HG03139 (cell line): ENCODE measurements around the gene EEIG2.
"Not testable (repeated sequence)": the region's sequence is repeated elsewhere in the genome, so short reads cannot be mapped to it uniquely, and the experiment has no call there.

Experiments
- ATAC-seq: cut with Tn5 transposase; IDR thresholded peaks from one replicate; pipeline ENCODE4 v1.9.1; 2021; ENCODE audit not compliant: unreplicated experiment

The EEIG2 gene

DNA sequence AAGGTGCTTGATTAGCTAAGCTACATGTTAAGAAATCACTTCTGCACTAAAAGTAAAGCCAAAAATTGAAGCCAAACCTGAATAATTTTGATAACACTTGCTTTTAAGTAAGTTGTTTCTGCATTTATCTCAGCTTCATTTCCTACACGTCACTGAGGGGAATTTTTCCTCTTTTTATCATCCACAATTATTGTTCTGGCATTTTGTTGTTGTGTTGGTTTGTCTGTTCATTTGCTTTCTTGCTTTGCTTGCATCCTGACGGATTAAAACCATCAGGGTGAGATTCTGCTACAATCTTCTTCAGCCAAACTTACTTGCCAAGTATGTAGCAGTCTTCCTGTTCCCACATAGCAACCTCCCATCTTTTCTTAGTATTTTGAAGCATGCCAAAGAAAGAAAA is 18.0 kb upstream of the EEIG2 start:
- no peak for ATAC-seq

DNA sequence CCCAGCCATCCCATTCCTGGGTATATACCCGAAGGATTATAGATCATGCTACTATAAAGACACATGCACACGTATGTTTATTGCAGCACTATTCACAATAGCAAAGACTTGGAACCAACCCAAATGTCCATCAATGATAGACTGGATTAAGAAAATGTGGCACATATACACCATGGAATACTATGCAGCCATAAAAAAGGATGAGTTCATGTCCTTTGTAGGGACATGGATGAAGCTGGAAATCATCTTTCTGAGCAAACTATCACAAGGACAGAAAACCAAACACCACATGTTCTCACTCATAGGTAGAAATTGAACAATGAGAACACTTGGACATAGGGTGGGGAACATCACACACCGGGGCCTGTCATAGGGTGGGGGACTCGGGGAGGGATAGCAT is 12.4 kb upstream of the EEIG2 start:
- ATAC-seq: not testable (repeated sequence)

- peak; percentile 77 for ATAC-seq
Observed at GRCh38 chr1:108551137-108551862, 8.6 kb upstream of the EEIG2 start.

DNA sequence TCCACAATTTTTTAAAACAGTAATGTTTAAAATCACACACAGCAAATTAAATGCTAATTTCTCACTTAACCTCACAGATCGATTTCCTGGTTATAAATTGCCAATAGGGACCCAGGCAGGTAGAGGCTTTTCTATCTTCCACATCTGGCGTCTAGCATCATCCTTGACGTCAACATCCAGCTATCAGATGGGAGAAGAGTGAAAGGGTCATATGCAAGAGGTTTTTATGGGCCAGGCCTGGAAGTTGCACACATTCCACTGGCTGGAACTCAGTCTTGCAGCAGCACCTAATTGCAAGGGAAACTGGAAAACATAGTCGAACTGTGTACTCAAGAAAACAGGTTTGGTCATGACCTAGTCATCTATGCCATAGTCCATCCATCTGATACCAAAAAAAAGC is 6.0 kb upstream of the EEIG2 start:
- no peak for ATAC-seq

- ATAC-seq: no peak
Observed at GRCh38 chr1:108554682-108555427, 5.0 kb upstream of the EEIG2 start.

DNA sequence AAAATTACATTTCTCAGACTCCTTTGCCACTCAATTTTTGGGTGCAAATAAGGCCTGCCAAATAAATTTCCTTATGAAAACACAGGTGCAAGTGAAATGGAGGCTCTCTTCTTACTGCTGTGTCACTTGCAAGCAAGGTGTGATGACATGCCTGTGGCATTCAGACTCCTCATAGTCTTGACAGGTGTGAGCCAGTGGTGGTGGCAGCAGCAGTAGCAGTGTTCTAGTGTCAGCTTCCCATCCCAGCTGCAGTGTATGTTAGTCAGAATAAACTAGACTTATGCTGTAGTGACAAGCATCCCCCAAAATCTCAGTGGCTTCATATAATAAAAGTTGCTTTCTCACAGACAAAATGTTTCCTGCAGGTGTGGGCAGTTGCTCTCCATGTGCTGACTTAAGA is 3.8 kb upstream of the EEIG2 start:
- ATAC-seq: no peak

DNA sequence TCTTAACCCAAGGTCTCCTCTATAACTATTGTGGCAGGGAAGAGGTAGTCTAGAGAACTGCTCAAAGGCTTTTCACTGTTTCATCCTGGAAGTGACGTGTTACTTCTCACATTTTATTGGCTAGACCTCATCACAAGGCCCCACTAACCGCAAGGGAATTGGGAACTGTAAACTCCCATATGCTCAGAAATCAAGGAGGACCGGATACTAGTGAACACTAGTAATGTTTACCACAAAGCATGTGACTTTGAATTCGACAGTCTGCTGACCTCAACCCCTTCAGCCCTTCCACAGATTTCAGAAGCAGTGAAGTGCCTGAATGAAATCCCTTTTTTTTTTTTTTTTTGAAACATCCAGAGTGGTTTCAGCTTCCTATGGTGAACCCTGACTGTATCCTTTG is 3.4 kb upstream of the EEIG2 start:
- no peak for ATAC-seq

GRCh38 chr1:108557296-108557695 is 2.6 kb upstream of the EEIG2 start:
- ATAC-seq: peak; percentile 26

DNA sequence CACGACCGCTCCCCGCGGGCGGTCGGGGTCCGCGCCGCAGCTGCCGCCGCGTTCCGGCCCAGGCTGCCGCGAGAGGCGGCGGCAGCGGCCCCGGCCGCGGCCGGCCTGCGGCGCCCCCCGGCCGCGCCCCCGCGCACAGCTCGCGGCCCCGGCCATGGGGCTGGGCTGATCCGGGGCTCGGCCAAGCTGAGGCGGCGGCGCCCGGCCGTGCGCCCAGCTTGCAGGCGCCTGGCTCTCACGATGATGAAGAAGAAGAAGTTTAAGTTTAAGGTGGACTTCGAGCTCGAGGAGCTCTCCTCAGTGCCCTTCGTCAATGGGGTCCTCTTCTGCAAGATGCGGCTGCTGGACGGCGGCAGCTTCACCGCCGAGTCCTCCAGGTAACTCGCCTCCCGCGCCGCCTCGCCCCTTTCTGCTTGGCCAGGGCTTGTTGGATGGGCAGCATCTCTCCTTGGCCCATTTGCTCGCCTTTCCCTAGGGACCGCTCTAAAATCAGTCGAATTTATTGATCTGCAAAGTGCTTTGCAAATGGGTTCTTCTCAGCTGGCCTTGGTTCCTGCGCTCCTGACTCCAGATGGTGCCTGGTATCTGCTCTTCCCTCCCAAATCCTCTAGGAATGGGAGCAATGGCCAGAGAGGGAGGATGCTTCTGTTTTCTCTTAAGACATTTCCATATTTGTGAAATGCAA is 431 bp downstream of the EEIG2 start:
- ATAC-seq: peak; percentile 27

DNA sequence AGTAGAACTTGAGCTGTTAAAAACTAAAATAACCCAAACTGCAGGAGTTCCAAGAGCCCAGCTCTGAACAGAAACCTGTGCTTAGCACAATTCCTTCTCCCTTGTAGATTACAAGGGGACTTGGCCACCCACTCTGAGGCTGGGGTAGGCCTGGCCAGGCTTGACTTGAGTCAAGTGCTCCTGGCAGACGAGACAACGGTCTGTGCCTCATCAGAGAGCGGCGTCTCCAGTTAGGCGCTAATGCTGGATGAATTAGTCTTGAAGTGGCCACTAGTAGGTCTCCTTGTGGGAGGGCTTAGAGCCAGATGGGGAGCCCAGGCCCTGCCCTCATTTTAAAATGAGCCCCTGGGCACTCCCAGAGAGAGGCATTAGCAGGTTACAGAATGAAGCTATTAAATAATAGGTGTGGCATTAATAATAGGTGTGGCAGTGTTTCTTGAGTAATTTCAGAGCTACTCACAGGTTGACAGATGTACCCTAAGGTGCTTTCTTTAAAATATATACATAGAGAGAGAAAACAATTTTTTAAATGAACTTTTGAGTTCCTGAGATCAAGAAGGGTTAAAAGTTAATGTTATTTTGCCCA is 1.1 kb downstream of the EEIG2 start:
- ATAC-seq: peak; percentile 32

GRCh38 chr1:108561689-108562326 is 1.9 kb downstream of the EEIG2 start:
- peak; percentile 36 for ATAC-seq

DNA sequence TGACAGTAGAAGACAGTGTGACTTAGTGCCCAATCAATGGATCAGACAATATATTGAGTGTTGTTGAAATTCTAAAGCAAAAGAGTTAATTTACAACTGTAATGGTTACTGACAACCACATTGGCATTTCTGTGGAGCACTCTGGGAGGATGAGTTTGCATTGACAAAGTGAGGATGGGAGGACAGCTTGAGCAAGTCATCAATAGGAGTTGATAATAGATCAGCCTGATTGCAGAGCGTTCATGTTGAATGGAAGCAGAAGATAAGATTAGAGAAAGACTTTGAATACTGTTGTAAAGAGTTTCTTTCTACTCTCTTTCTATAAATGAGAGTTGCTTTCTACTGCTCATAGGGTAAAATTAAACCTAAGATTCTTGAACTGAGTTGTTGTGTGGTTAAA is 3.9 kb downstream of the EEIG2 start:
- no peak for ATAC-seq

GRCh38 chr1:108565081-108565480 is 5.2 kb downstream of the EEIG2 start:
- ATAC-seq: no peak

DNA sequence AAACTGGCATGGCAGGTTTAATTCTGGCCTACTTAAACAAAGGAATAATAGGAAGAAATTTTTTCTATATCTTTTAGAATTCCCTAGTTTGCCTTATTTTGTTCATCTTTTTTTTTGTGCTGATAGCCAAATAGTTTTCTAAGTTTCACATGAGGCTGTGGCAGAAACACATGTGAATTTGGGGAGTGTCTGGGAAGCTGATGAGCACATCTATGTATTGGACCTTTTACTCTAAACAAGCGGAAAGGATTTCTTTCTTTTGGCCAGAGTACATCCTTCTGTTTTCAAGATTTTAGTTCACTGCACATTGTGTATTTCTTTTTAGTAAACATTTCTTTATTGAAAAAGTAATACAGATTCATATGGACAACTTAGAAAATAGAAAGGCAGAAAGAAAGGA is 5.6 kb downstream of the EEIG2 start:
- ATAC-seq: no peak

DNA sequence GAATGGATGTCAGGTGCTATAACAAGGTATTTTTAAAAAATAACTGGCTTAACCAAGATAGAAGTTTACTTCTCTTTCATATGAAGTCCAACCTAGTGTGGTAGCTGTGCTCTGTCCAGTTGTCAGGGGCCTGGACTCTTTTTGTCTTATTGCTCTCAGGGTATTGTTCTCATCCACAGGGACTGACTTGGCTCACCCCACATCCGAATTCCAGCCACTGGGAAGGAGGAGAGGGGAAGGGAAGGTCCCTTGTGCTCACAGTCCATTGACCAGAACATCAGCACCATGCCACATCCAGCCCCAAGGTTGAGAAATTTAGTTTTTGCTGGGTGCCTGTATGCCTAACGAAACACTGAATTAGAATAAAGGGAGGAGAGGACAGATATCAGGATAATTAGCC is 8.7 kb downstream of the EEIG2 start:
- no peak for ATAC-seq

- ATAC-seq: no peak
Observed at GRCh38 chr1:108569097-108569728, 9.3 kb downstream of the EEIG2 start.

DNA sequence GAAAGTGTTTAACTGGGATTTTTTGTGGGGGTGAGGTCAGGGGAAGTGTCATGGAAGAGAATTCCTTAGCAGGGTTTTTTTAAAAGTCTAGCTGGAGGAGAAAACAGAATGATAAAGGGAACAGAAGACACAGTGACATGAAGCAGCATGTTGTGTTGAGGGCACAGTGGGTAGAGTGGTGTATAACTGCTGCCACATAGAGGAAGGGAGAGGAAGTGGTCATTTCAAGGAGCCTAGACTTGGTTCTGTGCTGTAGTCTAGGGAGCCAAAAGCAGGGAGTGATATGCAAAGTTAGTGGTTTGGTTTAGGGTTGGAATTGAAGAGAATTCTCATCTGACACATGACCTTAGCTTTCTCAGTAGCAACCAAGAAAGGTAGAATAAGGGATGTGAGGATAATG is 10.2 kb downstream of the EEIG2 start:
- ATAC-seq: peak; percentile 99

DNA sequence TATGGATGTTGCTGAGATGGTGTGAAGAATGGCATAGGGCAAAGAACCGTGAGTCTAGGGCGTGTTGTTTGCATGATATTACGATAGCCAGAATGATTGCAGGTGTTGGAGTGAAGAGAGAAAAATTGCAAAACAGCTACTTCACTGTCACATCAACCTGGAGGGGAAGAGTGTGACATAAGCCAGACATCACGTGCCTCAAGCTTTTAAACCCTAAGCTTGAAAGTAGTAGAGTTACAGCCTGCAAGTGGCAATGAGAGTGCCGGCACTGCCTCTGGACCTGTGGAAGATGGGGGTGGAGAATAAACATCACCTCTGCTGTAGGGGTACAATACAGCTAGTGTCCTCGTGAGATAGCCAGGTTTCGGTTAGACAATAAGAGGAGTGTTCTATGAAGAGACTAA is 11.1 kb downstream of the EEIG2 start:
- ATAC-seq: no peak

DNA sequence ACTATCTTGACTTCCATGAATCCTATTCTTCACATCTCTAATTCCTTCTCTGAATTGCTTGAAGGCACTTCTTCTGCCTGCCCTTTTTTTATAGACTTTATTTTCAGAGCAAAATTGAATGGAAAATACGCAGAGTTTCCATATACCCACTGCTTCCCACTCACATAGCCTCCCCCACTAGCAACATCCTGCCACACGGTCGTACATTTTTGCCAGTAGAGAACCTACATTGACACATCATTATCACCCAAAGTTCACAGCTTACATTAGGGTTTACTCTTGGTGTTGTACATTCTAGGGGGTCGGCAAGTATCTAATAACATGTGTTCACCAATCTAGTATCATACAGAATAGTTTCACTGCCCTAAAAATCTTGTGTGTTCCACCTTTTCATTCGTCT is 12.3 kb downstream of the EEIG2 start:
- ATAC-seq: no peak

GRCh38 chr1:108573183-108573582 is 13.3 kb downstream of the EEIG2 start:
- no peak for ATAC-seq

DNA sequence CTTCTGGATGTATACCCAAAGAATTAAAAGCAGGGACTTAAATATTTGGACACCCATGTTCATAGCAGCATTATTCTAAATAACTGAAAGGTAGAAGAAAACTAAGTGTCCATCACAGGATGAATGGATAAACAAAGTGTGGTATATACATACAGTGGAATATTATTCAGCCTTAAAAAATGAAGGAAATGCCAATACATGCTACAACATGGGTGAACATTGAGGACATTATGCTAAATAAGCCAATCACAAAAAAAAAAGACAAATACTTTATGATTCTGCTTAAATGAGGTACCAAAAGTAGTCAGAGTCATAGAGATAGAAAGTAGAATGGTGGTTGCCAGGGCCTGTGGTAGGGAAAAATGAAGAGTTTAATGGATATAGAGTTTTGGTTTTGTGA is 14.1 kb downstream of the EEIG2 start:
- ATAC-seq: no peak
